ENCODE data around the gene ZHX3. TPM values are rescaled to one million over a fixed set of nuclear protein-coding genes. Genes with fewer than 3 reads are reported as not detected.

Gene ZHX3
- total and polyA plus RNA-seq, 10 of the 15 experiments (the other 5 are each of a cell fraction or from before 2014, with no cell fraction given), result 1.3 to 14.0 (median 5.0) TPM

GRCh38 chr20:41304002-41304401 lies 13.5 kb downstream of the ZHX3 start:
- FAIRE-seq (no peak), DNase-seq (ENCODE audit: low read depth, low spot score) (no peak), ATAC-seq (no peak)
- in situ Hi-C loops (cut with MboI) (no loop called here), intact Hi-C loops (cut with micrococcal nuclease; ENCODE audit: unreplicated experiment) (no loop called here)
- BruUV-seq (replicated peaks), result no TSS peak
- H3K27ac ChIP-seq (ENCODE audit: control insufficient read depth, insufficient read depth), result peak overlapping the region; percentile 22; the same call in 1 of the 2 replicates
- H3K4me2 ChIP-seq (ENCODE audit: control insufficient read depth, insufficient read depth), result 0 out of 2 replicates have a peak overlapping the region, but pooled peaks have one; percentile 3
- H3K4me3 ChIP-seq, result no peak overlapping the region
- 50% methylated on average over 1 of the region's 1 CpG for WGBS (ENCODE audit: insufficient coverage, insufficient replicate concordance, low lambda C conversion rate, missing lambda C conversion rate)
- no peaks in the 10 kb centered on the region for H3K36me3 ChIP-seq (ENCODE audit: control insufficient read depth in 2 of 2, insufficient read depth in 2 of 2, low read length in 1 of 2)
- CTCF ChIA-PET, result interaction anchor here (0.6 to 1.1 kb wide), 5 partner anchors 36 to 283 kb away, joined by 3 to 5 read pairs (median 3); no protein-coding TSS in a partner anchor
- peak overlapping the region; percentile 9; the same call in 1 of the 2 replicates for H2AFZ ChIP-seq (ENCODE audit: control insufficient read depth, low read depth, low read length)
- no peaks in the 10 kb centered on the region for H3K27me3 ChIP-seq (replicated peaks in 1 of 2; ENCODE audit: control insufficient read depth in 2 of 2, insufficient read depth in 2 of 2, low read length in 1 of 2)
- H3K79me2 ChIP-seq (ENCODE audit: control insufficient read depth, insufficient read depth, low read length), result no peaks in the 10 kb centered on the region; the same call in 1 of the 2 replicates
- no peaks in the 10 kb centered on the region for H3K9me3 ChIP-seq (replicated peaks; ENCODE audit: control insufficient read depth, insufficient read depth, low read length)
- no peaks in the 10 kb centered on the region for H4K20me1 ChIP-seq (ENCODE audit: control insufficient read depth, insufficient read depth)
- no peak overlapping the region for H3K9ac ChIP-seq (ENCODE audit: control insufficient read depth, insufficient read depth, low read length)
- RAD21 ChIA-PET (ENCODE audit: unreplicated experiment), result interaction anchor here (1.6 kb wide), 1 partner anchor 22 kb away, joined by 3 read pairs; no protein-coding TSS in a partner anchor
- POLR2A ChIA-PET, result interaction anchor here (1.1 kb wide), 1 partner anchor 26 kb away, joined by 3 read pairs; no protein-coding TSS in a partner anchor
- H3K4me1 ChIP-seq (ENCODE audit: control insufficient read depth, insufficient read depth, low read length), result peaks cover 30% of the 10 kb centered on the region
- SMC1A ChIA-PET (ENCODE audit: uncharacterized antibody, unreplicated experiment), result interaction anchor here (0.6 to 1.7 kb wide), 9 partner anchors 8 to 136 kb away, joined by 3 to 9 read pairs (median 3); no protein-coding TSS in a partner anchor
- no peak for TF ChIP-seq TAF1 (IDR thresholded peaks at IDR 0.05; ENCODE audit: borderline replicate concordance, low read depth, low read length)
- TF ChIP-seq, protein P1, sequence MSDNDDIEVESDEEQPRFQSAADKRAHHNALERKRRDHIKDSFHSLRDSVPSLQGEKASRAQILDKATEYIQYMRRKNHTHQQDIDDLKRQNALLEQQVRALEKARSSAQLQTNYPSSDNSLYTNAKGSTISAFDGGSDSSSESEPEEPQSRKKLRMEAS (IDR thresholded peaks at IDR 0.05; ENCODE audit: low read depth, low read length), result no peak
- TF ChIP-seq CEBPB (IDR thresholded peaks at IDR 0.05; ENCODE audit: borderline replicate concordance in 1 of 2, low read depth in 2 of 2, low read length in 2 of 2), result no peak
- no peak for TF ChIP-seq YBX1 (IDR thresholded peaks at IDR 0.05)
- TF ChIP-seq SREBF2 (IDR thresholded peaks at IDR 0.05; ENCODE audit: low read length), result no peak
- no peak for TF ChIP-seq CBFB (IDR thresholded peaks at IDR 0.05; ENCODE audit: low read depth)
- TF ChIP-seq GABPA (IDR thresholded peaks at IDR 0.05; ENCODE audit: low read depth), result peak; percentile 60; the same call in 1 of the 2 replicates
- TF ChIP-seq FOXK2 (IDR thresholded peaks at IDR 0.05), result no peak
- no peak for TF ChIP-seq PAX5 (IDR thresholded peaks at IDR 0.05; ENCODE audit: borderline replicate concordance, low read depth, low read length)
- TF ChIP-seq HDAC2 (IDR thresholded peaks at IDR 0.05), result no peak
- TF ChIP-seq EZH2 (IDR thresholded peaks at IDR 0.05; ENCODE audit: borderline replicate concordance, control insufficient read depth, low read depth, low read length), result no peak
- TF ChIP-seq SRF (IDR thresholded peaks at IDR 0.05; ENCODE audit: low read depth in 2 of 2, low read length in 2 of 2), result no peak
- TF ChIP-seq PBX3 (IDR thresholded peaks at IDR 0.05; ENCODE audit: insufficient replicate concordance, low read depth, low read length), result no peak
- TF ChIP-seq MEF2A (IDR thresholded peaks at IDR 0.05; ENCODE audit: insufficient read depth, low read depth, low read length), result no peak
- peak; percentile 30; the same call in 1 of the 2 replicates for TF ChIP-seq HDGF (IDR thresholded peaks at IDR 0.05)
- no peak for TF ChIP-seq MTA2 (IDR thresholded peaks at IDR 0.05; ENCODE audit: low read depth)
- TF ChIP-seq IKZF2 (IDR thresholded peaks at IDR 0.05), result 0 out of 4 replicates have a peak, but pooled peaks of 1 of the 2 experiments have one; percentile 19
- no peak for TF ChIP-seq POLR2A (IDR thresholded peaks at IDR 0.05; ENCODE audit: low read depth, low read length)
- no peak for TF ChIP-seq EP300 (IDR thresholded peaks at IDR 0.05; ENCODE audit: borderline replicate concordance in 1 of 2, control insufficient read depth in 1 of 2, low read depth in 2 of 2, low read length in 2 of 2)
- TF ChIP-seq HCFC1 (IDR thresholded peaks at IDR 0.05; ENCODE audit: low read length), result no peak
- no peak for TF ChIP-seq KDM1A (IDR thresholded peaks at IDR 0.05; ENCODE audit: borderline replicate concordance)
- no peak for TF ChIP-seq NR2C1 (IDR thresholded peaks at IDR 0.05)
